ENCODE results near the gene DCBLD1.

Gene DCBLD1

GRCh38 chr6:117472667-117473066 is 9.8 kb upstream of the DCBLD1 start:
- no peak for DNase-seq

- DNase-seq = no peak
Observed at GRCh38 chr6:117473401-117473800, 9.1 kb upstream of the DCBLD1 start.

GRCh38 chr6:117477988-117478852 is 4.3 kb upstream of the DCBLD1 start:
- DNase-seq = no peak

- DNase-seq = no peak
Observed at GRCh38 chr6:117478853-117479231, 3.6 kb upstream of the DCBLD1 start.

- DNase-seq = no peak
Observed at GRCh38 chr6:117480651-117481050, 1.8 kb upstream of the DCBLD1 start.

- DNase-seq = no peak
Observed at GRCh38 chr6:117481278-117481925, 1.1 kb upstream of the DCBLD1 start.

GRCh38 chr6:117481926-117482239 is 591 bp upstream of the DCBLD1 start:
- no peak for DNase-seq

GRCh38 chr6:117483004-117483644 is 650 bp downstream of the DCBLD1 start:
- DNase-seq = no peak

- DNase-seq = no peak
Observed at GRCh38 chr6:117483645-117484016, 1.2 kb downstream of the DCBLD1 start.

GRCh38 chr6:117484052-117484646 is 1.7 kb downstream of the DCBLD1 start:
- no peak for DNase-seq

GRCh38 chr6:117485433-117485832 is 3.0 kb downstream of the DCBLD1 start:
- no peak for DNase-seq

- DNase-seq = no peak
Observed at GRCh38 chr6:117487821-117488220, 5.3 kb downstream of the DCBLD1 start.

GRCh38 chr6:117489003-117489402 is 6.5 kb downstream of the DCBLD1 start:
- DNase-seq = no peak

GRCh38 chr6:117491916-117492315 is 9.4 kb downstream of the DCBLD1 start:
- DNase-seq = no peak

GRCh38 chr6:117493470-117493869 is 11.0 kb downstream of the DCBLD1 start:
- DNase-seq = no peak

GRCh38 chr6:117494283-117494682 is 11.8 kb downstream of the DCBLD1 start:
- DNase-seq = no peak

GRCh38 chr6:117494694-117495318 is 12.3 kb downstream of the DCBLD1 start:
- DNase-seq = no peak

GRCh38 chr6:117495425-117495824 is 13.0 kb downstream of the DCBLD1 start:
- DNase-seq = no peak

GRCh38 chr6:117495869-117496268 is 13.4 kb downstream of the DCBLD1 start:
- no peak for DNase-seq

GRCh38 chr6:117496383-117496990 is 14.0 kb downstream of the DCBLD1 start:
- no peak for DNase-seq

- no peak for DNase-seq
Observed at GRCh38 chr6:117497237-117497636, 14.8 kb downstream of the DCBLD1 start.

- DNase-seq = no peak
Observed at GRCh38 chr6:117498159-117498558, 15.7 kb downstream of the DCBLD1 start.

GRCh38 chr6:117501722-117502121 is 19.2 kb downstream of the DCBLD1 start:
- no peak for DNase-seq

Data from CD4-positive, alpha-beta T cell treated with Interleukin-15 for 1 hour (primary cell).